Measurements from ENCODE around the gene KATNB1.

GRCh38 chr16:57770361-57770760 lies 34.8 kb downstream of the KATNB1 start:
- TF ChIP-seq, protein P1, sequence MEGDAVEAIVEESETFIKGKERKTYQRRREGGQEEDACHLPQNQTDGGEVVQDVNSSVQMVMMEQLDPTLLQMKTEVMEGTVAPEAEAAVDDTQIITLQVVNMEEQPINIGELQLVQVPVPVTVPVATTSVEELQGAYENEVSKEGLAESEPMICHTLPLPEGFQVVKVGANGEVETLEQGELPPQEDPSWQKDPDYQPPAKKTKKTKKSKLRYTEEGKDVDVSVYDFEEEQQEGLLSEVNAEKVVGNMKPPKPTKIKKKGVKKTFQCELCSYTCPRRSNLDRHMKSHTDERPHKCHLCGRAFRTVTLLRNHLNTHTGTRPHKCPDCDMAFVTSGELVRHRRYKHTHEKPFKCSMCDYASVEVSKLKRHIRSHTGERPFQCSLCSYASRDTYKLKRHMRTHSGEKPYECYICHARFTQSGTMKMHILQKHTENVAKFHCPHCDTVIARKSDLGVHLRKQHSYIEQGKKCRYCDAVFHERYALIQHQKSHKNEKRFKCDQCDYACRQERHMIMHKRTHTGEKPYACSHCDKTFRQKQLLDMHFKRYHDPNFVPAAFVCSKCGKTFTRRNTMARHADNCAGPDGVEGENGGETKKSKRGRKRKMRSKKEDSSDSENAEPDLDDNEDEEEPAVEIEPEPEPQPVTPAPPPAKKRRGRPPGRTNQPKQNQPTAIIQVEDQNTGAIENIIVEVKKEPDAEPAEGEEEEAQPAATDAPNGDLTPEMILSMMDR (IDR thresholded peaks at IDR 0.05; ENCODE audit: low read length), result no peak
- TF ChIP-seq EZH2 (IDR thresholded peaks at IDR 0.05; ENCODE audit: borderline replicate concordance, low read length), result no peak
